Endodermal cell (in vitro differentiated cells): ENCODE measurements around the gene MMP7. TPM values are rescaled to one million over a fixed set of nuclear protein-coding genes. Genes with fewer than 3 reads are reported as not detected.

Source experiments
- DNase-seq: peaks from one replicate; pipeline ENCODE4 v3.0.0-alpha.2; 2017
- H3K27ac ChIP-seq: 2 replicates; pipeline ENCODE4 v1.5.1; 2013; ENCODE audit warnings: mild to moderate bottlenecking, low read depth, low read length, moderate library complexity
- H3K27me3 ChIP-seq: 2 replicates; pipeline ENCODE4 v1.6.1; 2013; ENCODE audit warnings: mild to moderate bottlenecking, low read length, moderate library complexity; ENCODE audit not compliant: insufficient read depth, control insufficient read depth, poor library complexity, severe bottlenecking
- H3K36me3 ChIP-seq: 2 replicates; pipeline ENCODE4 v1.7.0; 2013; ENCODE audit warnings: mild to moderate bottlenecking, low read length, moderate library complexity; ENCODE audit not compliant: control insufficient read depth, insufficient read depth
- H3K4me1 ChIP-seq: one replicate; pipeline ENCODE4 v1.7.0; 2013; ENCODE audit warnings: low read length; ENCODE audit not compliant: control insufficient read depth, insufficient read depth
- H3K4me3 ChIP-seq: 2 replicates; pipeline ENCODE4 v1.5.1; 2013; ENCODE audit warnings: mild to moderate bottlenecking, low read length, moderate library complexity
- H3K9ac ChIP-seq: 2 replicates; pipeline ENCODE4 v1.6.1; 2013; ENCODE audit warnings: mild to moderate bottlenecking, low read length, moderate library complexity; ENCODE audit not compliant: poor library complexity, severe bottlenecking; ENCODE audit errors: extremely low read depth
- H3K9me3 ChIP-seq: 2 replicates; pipeline ENCODE4 v1.6.1; 2013; ENCODE audit warnings: mild to moderate bottlenecking, low read length, moderate library complexity; ENCODE audit not compliant: control insufficient read depth
- H3K27ac Mint-ChIP-seq: 2 replicates; pipeline ENCODE4 v1.8.0; 2020; ENCODE audit warnings: mixed read lengths
- H3K27me3 Mint-ChIP-seq: 2 replicates; pipeline ENCODE4 v1.8.0; 2021; ENCODE audit warnings: mild to moderate bottlenecking, mixed read lengths; ENCODE audit not compliant: insufficient read depth
- H3K36me3 Mint-ChIP-seq: 2 replicates; pipeline ENCODE4 v1.8.0; 2020; ENCODE audit warnings: low read depth, mixed read lengths
- H3K4me1 Mint-ChIP-seq: 2 replicates; pipeline ENCODE4 v1.8.0; 2020; ENCODE audit warnings: mixed read lengths
- H3K4me3 Mint-ChIP-seq: 2 replicates; pipeline ENCODE4 v1.8.0; 2020; ENCODE audit warnings: mild to moderate bottlenecking, moderate library complexity, mixed read lengths
- H3K9me3 Mint-ChIP-seq: 2 replicates; pipeline ENCODE4 v1.8.0; 2020; ENCODE audit warnings: mild to moderate bottlenecking, mixed read lengths
- CTCF ChIP-seq: fragments of 200-600 bp; sonication (generic); conservative IDR thresholded peaks from 2 replicates; pipeline ENCODE4 v1.5.0; 2021; ENCODE audit warnings: antibody characterized with exemption, mild to moderate bottlenecking
- WGBS, 2 experiments: methylation state at CpG; one replicate each; pipeline versions ENCODE4 v1.1.5 to v1.1.7; 2013; ENCODE audit warnings: missing lambda C conversion rate in 2 of 2, mixed read lengths in 1 of 2; ENCODE audit not compliant: insufficient coverage in 1 of 2, insufficient read length in 1 of 2; 5-methylcytosine and 5-hydroxymethylcytosine counted together
- total RNA-seq, 2 donors: library from RNA; stranded (reverse); fragmentation: NEBNext Ultra II Directional in 1 of 2; extraction: Animal tissue kit (Norgen Biotek cat#: 25700) in 1 of 2; gene quantifications; 2 replicates in 1 of 2; 3 replicates in 1 of 2; pipeline ENCODE4 v1.2.1, GENCODE V29; 2021

MMP7 gene
- total RNA-seq, 2 donors from 2014 or later, result not detected

GRCh38 chr11:102482433-102482832 is 48.1 kb downstream of the MMP7 start:
- no peak overlapping the region for H3K27ac ChIP-seq
- no peak for TF ChIP-seq CTCF
- H3K27me3 ChIP-seq, result no peaks in the 10 kb centered on the region
- WGBS, 2 experiments, result 62 to 93% methylated on average over 2 to 3 of the region's 3 CpGs
- H3K4me1 ChIP-seq, result peaks cover 15% of the 10 kb centered on the region
- Mint-ChIP-seq H3K9me3 (no peaks in the 10 kb centered on the region), H3K4me3 (no peak overlapping the region), H3K36me3 (no peaks in the 10 kb centered on the region), H3K27ac (no peak overlapping the region), H3K27me3 (no peaks in the 10 kb centered on the region), H3K4me1 (peaks cover 22% of the 10 kb centered on the region)
- no peaks in the 10 kb centered on the region for H3K36me3 ChIP-seq
- no peak overlapping the region for H3K9ac ChIP-seq
- H3K4me3 ChIP-seq, result no peak overlapping the region
- no peaks in the 10 kb centered on the region for H3K9me3 ChIP-seq
- DNase-seq, result no peak

GRCh38 chr11:102479733-102480132 is 50.8 kb downstream of the MMP7 start:
- Mint-ChIP-seq H3K9me3 (no peaks in the 10 kb centered on the region), H3K36me3 (no peaks in the 10 kb centered on the region), H3K4me3 (no peak overlapping the region), H3K4me1 (peaks cover 33% of the 10 kb centered on the region), H3K27me3 (no peaks in the 10 kb centered on the region), H3K27ac (peak overlapping the region; percentile 27)
- 88 to 97% methylated on average over 1 to 2 of the region's 2 CpGs for WGBS, 2 experiments
- no peaks in the 10 kb centered on the region for H3K36me3 ChIP-seq
- no peak overlapping the region for H3K9ac ChIP-seq
- peaks cover 25% of the 10 kb centered on the region for H3K4me1 ChIP-seq
- H3K27ac ChIP-seq, result no peak overlapping the region
- DNase-seq, result no peak
- no peak overlapping the region for H3K4me3 ChIP-seq
- TF ChIP-seq CTCF, result no peak
- no peaks in the 10 kb centered on the region for H3K27me3 ChIP-seq
- H3K9me3 ChIP-seq, result no peaks in the 10 kb centered on the region

GRCh38 chr11:102478673-102479299 is 51.8 kb downstream of the MMP7 start:
- Histone ChIP-seq H3K9me3 (no peaks in the 10 kb centered on the region), H3K36me3 (no peaks in the 10 kb centered on the region), H3K4me1 (peaks cover 25% of the 10 kb centered on the region), H3K27me3 (no peaks in the 10 kb centered on the region), H3K4me3 (no peak overlapping the region), H3K27ac (no peak overlapping the region), H3K9ac (no peak overlapping the region)
- H3K27ac Mint-ChIP-seq, result no peak overlapping the region
- no peak for TF ChIP-seq CTCF
- no peaks in the 10 kb centered on the region for H3K27me3 Mint-ChIP-seq
- DNase-seq, result no peak
- WGBS, 2 experiments, result 89% methylated on average over 1 of the region's 1 CpG; no CpG with 5 or more reads in 1 of the 2 experiments
- H3K4me3 Mint-ChIP-seq, result no peak overlapping the region
- no peaks in the 10 kb centered on the region for H3K9me3 Mint-ChIP-seq
- H3K4me1 Mint-ChIP-seq, result peaks cover 33% of the 10 kb centered on the region
- H3K36me3 Mint-ChIP-seq, result no peaks in the 10 kb centered on the region
